PC-9 (cell line): ENCODE measurements around the gene SVOPL.

Experiments
- EZH2 ChIP-seq: fragments of 200-600 bp; sonication (generic); IDR thresholded peaks from 2 replicates; pipeline ENCODE4 v1.8.0; 2017; ENCODE audit warnings: antibody characterized with exemption, low read depth
- TF ChIP-seq, protein P1 (sequence below): fragments of 200-600 bp; sonication (generic); conservative IDR thresholded peaks from 2 replicates; pipeline ENCODE4 v1.6.1; 2017; ENCODE audit warnings: mixed run types, antibody characterized with exemption, mild to moderate bottlenecking, moderate library complexity

DNA sequence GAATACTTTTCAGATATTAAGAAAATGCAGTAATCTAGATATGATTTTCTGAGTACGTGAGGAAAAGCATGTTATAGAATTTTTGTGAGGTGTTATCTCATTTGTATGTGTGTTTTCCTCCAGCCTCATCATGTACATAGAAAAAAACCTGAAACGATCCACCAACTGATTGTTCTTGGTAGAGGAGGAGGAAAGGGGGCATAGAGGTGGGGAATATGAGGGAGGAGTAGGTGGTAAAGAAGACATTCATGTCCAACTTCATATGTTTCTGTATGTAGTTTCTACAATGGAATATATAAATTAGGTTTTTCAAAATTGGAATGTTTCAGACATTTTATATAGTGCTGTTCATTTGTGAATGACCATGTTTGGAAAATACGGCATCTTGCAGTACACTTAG lies 131.7 kb downstream of the SVOPL start:
- TF ChIP-seq, protein P1, sequence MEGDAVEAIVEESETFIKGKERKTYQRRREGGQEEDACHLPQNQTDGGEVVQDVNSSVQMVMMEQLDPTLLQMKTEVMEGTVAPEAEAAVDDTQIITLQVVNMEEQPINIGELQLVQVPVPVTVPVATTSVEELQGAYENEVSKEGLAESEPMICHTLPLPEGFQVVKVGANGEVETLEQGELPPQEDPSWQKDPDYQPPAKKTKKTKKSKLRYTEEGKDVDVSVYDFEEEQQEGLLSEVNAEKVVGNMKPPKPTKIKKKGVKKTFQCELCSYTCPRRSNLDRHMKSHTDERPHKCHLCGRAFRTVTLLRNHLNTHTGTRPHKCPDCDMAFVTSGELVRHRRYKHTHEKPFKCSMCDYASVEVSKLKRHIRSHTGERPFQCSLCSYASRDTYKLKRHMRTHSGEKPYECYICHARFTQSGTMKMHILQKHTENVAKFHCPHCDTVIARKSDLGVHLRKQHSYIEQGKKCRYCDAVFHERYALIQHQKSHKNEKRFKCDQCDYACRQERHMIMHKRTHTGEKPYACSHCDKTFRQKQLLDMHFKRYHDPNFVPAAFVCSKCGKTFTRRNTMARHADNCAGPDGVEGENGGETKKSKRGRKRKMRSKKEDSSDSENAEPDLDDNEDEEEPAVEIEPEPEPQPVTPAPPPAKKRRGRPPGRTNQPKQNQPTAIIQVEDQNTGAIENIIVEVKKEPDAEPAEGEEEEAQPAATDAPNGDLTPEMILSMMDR = no peak
- no peak for TF ChIP-seq EZH2
